GM18907 (cell line): ENCODE measurements around the gene CFAP77.
"Not testable (repeated sequence)": the region's sequence is repeated elsewhere in the genome, so short reads cannot be mapped to it uniquely, and the experiment has no call there.

ENCODE experiments used
- ATAC-seq: cut with Tn5 transposase; IDR thresholded peaks from one replicate; pipeline ENCODE4 v1.9.1; 2021; ENCODE audit warnings: mild to moderate bottlenecking, moderate library complexity; ENCODE audit not compliant: unreplicated experiment

Gene CFAP77

DNA sequence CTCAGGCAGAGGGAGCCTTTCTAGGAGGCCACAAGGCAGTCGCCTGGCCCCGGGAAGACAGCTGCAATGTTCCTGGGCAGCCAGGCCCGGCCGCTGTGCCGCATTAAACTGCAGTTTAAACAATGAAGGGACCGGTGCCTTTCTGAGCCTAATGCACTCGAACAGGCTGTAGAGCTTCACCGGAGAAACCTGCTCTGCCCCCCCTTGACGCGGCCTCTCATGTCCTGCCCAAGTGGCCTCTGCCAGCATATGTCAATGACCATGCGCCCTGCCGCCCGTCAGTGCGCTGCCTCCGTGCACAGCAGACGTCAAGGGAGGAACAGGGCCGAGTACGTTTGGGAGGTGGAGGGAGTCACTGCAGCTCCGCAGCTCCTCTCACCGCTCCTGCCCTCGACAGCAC, 133.9 kb downstream of the CFAP77 start:
- no peak for ATAC-seq

DNA sequence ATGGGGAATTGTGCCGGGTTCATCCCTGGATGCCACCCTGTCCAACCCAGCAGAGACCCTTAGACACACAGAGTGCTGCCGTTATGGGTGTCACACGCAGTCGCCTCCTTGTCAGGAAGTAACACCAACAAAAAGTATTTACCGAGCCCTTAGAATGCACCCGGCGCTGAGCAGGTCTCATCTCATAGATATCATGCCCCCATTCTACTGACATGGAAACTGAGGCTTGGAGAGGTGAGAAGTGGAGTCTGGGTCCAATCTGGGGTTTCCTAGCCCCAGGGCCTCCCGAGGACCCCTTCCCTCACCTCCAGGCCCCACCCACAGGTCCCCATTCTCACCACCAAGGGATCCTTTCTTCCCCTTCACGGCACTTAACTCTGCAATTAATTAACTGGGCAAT, 135.6 kb downstream of the CFAP77 start:
- ATAC-seq, result no peak

DNA sequence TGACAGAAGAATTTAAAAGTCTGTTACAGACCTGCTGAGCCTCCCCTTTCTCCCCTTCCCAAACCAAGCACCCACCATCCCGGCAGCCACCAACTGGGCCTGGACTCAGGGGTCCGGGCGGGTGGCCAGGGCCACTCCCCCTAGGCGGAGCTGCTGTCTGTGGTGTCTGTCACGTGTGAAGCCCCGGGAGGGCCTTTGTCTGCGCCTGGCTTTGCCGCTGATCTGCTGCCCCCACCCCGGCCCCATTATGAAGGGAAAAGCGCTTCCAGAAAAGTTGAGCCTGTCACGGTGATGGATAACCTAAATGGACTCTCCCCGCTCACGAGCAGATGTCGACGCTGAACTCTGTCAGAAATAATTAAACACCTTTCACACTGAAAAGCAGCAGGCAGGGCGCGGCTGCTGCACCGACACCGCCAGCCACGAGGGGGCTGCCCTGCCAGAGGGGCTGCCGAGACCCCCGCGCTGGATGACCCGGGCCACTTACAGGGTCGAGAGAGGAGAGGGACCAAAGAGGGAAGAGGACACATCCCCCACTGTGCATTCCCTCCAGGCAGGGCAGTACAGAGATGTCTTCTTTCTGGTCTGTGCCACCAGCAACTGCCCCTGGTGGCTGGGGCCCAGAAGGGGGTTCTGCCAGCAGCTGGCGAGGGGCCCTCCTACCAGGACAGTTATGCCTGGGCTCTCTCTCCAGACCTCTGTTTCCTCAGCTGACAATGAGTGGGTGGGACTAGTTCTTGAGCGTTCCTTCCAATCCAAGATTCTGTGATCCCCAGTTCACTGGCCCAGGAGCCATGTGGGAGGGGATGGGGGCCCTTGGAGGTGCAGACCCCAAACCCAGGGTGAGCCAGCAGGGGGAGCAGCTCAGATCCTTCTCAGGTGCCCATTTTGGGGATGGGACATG, 136.4 kb downstream of the CFAP77 start:
- ATAC-seq, result no peak

DNA sequence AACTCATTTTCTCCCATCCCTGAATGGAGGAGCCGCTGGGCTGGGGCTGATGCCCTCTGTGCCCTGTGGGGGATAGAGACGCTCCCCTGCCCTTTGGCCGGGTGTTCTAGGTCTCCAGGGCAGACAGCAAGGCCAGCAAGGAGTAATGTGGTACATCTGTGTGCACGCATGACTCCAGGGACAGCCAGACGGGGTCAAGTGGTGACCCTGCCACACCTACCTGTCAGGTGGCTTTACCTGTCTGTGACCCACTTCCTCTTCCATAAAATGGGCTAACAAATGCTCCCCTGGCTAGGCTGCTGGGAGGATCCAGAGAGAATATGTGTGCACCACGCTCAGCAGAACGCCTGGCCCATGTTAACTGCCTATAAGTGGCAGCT, 137.0 kb downstream of the CFAP77 start:
- ATAC-seq, result no peak

DNA sequence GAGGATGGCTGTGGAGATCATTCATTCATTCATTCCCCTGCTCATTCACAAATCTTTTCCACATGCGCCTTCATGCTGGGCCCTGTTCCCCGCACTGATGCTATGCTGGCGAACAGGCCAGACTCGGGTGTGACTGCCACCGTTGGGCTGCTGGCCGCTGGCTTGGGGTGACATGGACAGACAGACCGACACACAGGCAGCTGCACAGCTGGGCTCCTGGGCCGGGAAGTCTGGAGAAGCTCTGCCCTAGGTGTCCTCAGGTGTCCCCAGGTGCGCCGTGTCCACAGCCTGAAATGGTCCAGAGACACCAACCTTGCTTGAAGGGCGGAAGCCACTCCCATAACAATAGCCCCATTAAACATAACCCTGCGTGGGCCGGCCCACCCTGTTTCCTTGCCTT, 137.4 kb downstream of the CFAP77 start:
- ATAC-seq, result no peak

DNA sequence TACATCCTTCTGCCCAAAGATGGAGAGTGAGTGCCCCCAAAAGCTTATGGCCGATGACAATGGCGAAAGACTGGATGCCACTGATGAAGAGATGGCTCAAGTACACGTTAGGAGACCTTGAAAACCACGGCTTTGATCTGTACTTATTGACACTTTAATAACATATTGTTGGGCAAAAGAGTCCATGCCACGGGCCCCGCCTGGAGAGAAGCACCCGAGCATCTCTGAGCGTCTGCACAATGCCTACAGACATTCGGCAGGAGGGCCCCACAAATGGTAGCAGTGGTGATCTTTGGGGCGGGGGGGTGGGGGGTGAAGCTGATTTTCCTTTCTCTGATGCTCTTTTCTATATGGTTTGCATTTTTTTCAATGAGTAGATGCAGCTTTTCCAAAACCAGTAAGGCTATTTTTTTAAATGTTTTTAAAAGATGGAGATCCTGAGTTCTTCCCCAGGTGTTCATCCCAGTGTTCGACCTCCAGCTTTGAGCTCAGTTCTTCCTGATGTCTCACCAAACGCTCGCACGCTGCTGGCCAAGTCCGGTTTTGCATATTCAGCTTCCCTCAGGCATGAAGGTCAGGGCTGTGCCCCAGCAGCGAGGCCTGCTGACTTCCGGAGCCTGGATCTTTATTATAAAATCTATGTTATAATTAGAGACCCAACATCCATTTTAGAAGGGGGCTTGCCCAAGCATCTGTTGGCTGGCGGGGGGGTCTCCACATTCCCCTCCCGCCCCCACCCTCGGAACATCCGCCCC, 138.1 kb downstream of the CFAP77 start:
- no peak for ATAC-seq

DNA sequence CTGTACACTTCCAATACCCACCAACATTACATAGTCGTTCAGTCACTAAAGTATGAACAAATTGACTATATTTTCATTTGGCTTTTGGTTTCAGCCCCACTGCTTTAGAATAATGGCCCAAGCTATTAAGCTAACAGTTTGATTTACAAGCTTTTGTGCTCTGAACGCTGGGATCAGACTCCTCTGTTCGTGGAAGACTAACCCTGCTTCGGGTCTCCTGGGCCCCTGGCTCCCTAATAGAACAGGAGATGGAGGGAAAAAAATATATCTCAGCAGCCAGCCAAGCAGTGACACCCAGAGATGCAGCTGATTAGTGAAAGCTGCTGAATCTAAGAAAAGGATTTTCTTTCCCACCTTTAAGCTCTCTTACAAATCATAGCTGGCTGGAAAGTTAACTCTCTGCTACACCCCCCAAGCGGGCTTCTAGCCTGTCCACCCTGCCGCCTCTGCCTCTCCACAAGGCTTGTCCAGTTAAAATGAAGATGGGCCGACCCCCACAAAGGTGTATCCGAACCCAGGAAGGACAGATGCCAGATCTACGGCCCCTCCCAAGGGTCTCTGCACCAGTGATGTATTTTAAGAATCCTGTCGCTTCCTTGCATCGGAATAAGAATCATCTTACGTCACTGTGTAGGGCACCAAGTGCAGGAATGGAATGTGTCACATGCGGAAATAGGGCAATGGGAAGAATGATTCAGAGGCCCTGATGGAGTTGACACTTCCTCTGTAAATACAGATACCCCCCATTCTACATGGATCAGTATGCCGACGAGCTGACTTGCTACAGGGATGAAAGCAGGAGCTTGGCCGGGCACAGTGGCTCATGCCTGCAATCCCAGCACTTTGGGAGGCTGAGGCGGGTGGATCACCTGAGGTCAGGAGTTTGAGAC, 139.0 kb downstream of the CFAP77 start:
- ATAC-seq, result no peak

DNA sequence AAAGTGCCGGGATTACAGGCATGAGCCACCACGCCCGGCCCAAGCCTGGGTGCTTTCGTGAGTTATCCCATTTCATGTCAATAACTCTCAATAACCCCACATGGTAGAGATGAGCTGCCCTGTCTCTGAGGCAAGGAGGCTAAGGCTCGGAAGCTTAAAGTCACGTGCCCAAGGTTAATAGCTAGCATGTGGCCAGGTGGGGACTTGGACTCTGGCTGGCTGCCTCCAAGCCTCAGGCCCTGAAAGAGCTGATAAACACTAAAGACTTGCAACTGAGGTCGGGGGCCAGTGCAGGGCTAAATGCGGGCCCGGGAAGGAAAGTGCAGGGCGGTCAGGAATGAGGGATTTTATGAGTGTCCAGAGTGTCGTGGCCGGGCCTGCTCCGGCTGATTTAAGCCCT, 141.5 kb downstream of the CFAP77 start:
- ATAC-seq, result no peak

DNA sequence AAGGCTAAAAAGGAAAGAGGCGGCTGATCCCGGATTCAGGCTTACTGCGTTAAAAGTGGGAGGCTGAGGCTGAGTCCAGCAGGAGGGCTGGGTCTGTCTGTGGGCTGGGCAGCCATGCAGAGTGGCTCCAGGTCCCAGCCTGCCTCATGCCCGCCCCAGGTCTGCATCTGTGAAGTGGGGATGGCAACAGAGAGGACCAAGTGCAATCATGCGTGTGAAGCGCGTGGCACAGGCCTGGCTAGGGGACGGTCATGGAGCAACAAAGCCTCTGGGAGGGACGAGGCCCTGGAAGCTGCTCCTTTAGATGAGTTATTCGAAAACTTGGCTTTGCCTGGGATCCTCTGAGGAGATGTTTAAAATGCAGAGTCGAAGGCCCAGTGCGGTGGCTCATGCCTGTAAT, 142.0 kb downstream of the CFAP77 start:
- ATAC-seq, result no peak

DNA sequence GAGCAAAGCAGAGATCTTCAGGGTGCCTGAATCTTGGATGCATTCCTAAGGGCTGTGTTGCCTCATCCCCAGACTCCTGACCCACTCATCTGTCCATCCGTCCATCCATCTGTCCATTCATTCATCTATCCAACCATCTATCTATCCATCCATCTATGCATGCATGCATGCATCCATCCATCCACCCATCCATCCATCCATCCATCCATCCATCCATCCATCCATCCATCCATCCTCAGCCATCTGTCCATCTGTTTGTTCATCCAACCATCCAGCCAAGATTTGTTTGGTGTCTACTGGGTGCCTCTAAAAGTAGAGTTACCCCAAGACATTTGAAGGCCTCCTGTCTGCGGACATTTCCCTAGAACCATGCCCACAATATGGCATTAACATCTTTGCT, 144.7 kb downstream of the CFAP77 start:
- ATAC-seq, result no peak

DNA sequence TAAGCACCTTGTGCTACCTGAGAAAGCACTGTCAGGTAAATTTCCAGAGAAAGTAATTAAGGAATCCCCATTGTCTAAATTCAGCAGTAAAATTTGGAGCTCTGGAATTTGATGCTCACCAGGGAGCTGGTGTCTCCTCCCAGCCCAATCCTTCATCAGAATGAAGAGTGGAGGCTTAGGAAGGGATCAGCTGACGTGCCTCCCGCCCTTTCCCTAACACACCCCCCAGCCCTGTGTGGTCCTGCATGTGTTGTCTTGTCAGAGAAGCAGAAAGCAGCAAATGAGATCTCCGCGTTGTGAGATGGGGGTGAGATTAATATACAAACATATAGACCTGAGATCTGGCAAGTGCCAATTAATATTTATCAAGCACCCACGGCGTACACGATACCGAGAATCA, 145.5 kb downstream of the CFAP77 start:
- ATAC-seq, result no peak

DNA sequence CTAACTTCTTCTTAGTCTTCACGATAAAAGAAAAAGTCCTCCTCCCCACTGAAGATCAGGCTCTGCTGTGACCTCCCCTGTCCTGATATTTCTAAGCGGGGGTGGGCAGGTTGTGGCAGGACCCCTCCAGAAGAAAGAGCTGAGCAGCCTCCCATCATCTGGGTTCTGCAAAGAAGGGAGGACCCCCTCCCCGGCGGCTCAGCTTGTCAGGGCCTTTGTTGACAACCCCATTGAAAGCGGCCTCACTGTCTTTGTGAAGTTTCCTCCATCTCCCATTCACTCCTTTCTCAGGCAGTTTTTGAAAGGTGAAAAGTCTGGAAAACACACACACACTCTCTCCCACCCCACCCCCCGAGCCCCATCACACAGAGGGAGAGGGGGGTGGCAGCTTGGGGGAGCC, 146.2 kb downstream of the CFAP77 start:
- ATAC-seq, result no peak

DNA sequence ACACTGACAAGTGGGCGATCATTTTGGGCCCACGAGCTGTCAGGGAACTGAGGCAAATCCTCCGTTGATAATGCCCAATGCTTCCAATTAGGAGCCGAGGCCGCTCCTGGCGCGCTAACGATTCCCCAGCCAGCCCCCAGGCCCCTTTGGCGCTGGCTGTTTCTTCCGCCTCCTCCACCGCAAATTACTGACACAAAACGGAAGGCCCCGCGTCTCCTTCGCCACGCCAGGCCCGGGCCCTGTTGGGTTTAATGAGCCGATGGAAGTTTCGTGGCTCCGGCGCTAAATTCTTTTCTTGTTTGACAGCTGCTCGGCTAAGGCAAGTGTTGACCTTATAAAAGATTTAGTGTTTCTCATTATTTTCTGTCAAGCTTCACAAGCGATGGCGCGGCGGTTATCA, 146.7 kb downstream of the CFAP77 start:
- ATAC-seq, result no peak

DNA sequence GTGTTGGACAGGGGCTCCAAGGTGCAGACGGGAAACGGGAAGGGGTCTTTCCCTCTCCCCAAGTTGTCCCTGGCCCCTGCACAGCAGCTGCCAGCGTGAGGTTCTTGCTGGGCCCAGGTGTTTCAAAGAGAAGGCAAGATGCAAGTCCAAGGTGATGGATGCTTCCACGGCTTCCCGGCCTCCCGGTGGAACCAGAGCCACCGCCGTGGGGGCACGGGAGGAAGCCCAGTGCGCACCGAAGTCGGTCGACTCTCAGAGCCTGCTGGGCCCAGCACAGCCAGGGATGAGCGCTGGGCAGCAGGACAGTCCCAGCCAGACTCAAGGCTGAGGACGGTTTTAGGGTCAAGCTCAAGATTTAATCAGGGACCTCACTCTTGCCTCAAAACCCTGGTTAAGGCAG, 147.1 kb downstream of the CFAP77 start:
- ATAC-seq, result no peak

DNA sequence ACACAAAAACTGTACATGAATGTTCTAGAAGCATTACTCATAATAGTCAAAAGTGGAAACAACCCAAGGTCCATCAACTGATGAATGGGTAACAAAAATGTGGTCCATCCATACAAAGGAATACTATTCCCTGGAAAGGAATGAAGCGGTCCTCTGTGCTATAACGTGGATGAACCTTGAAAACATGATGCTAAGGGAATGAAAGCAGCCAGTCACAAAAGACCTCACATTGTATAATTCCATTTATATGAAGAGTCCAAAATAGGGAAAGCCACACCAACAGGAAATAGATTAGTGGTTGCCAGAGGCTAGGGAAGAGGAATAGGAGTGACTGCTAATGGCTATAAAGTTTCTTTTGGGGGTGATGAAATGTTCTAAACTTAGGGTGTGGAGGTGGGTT, 149.7 kb downstream of the CFAP77 start:
- ATAC-seq, result no peak

DNA sequence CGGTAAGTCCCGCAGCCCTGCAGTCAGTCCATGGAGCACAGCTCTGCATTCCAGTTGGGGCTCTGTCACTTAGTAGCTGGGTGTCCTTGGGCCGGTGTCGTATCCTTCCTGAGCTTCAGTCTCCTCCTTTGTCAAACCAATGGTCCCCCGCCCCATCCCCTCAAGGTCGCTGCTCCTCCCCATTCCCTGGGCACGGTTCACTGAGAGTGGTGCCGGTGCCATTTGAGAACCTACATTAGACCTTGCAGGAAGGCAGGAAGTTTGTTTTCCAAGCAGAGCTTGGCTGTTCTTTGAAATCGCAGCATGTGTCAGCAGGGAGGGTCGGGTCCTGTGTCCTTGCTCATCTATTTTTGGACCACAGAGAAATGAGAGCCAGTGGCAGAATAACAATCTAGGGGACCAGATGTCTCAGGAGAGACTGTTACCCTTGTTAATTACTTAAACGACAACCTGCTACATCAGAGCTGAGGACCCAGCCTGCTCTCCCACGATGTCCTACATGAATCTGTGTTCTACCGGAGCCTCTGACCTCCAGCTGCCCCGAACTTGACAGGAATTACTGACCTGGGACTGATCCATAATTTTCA, 150.7 kb downstream of the CFAP77 start:
- ATAC-seq, result no peak

DNA sequence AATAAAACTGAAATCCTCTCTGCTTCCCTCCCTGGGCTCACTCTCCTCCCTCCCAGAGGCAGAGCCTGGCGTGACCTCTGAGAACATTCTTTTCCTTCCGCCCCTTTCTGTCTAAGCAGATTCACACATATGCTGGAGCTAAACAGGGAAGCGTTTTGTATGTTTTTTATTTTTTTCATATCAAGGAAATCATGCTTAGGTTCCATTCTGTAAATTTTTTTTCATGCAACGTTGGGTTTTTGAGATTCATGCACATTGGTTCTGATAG, 152.2 kb downstream of the CFAP77 start:
- no peak for ATAC-seq

DNA sequence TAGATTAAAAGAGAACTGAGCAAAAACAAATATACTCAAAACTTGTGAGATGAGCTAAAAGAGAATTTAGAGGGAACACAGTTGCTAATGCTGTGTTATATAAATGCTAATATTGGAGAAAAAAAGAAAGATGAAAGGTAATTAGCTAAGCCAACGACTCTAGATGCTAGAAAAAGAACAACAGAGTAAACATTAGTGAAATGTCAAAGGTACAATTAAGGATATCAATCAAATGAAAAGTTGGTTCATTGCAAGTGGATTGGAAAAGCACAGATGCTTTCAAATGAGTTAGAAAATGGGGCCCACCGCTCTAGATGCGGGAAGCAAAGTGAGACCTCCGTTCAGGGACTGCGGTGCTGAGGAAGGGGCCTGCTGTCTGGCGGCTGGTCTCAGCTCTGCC, 154.5 kb downstream of the CFAP77 start:
- no peak for ATAC-seq

DNA sequence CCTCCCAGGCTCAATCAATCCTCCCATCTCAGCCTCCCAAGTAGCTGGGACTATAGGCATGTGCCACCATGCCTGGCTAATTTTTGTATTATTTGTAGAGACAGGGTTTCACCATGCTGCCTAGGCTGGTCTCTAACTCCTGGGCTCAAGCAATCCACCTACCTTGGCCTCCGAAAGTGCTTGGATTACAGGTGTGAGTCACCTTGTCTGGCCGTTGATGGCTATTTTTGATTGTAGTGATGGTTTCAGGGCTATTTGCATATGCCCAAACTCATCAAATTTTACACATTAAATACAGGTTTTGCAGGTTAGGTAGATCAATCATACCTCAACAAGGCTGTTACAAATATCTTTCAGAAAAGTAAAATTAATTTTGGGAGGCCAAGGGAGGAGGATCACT, 158.8 kb downstream of the CFAP77 start:
- ATAC-seq, result not testable (repeated sequence)

DNA sequence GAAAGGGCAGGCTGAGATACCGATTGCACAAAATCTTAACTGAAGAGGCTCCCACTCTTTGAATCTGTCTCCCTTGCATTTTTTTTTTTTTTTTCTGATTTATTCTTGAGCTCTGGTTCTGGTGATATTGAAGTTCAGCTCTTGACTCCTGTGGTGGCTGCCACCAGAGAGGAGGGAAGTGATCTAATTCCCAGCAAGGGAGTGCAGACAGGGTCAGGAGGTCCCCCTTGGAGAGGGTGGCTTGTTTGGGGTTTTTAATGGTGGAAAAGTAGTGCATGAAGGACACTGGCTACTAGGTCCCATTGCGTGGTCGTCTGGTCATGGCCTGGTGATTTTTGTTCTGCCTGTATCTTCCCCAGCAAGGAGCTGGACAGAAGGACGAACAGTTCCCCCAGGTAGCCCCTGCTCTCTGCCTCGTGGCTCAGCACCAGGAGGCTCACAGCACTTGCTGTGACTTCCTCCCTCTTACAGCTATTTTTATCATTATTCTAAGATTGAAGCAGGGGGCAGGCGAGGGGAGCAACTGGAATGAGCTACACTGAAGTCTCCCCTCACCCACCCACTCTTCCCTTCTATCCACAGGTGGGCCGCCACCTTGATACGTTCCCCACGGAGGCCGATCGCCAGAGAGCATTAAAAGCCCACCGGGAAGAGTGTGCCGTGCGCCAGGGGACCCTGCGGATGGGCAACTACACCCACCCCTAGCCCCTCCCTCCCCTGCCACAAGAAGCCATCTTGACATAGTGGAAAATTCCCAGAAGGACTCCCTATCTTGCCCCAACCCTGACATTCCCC, 162.0 kb downstream of the CFAP77 start:
- ATAC-seq, result no peak
